SH-SY5Y (cell line): ENCODE results near the gene EIPR1.

ENCODE experiments used
- GATA2 ChIP-seq: IDR thresholded peaks from 2 replicates; pipeline ENCODE4 v1.6.1; 2011; ENCODE audit warnings: mild to moderate bottlenecking, low read depth, low read length
- GATA3 ChIP-seq: IDR thresholded peaks from 2 replicates; pipeline ENCODE4 v1.6.1; 2011; ENCODE audit warnings: low read depth, mild to moderate bottlenecking, low read length, moderate library complexity

GRCh38 chr2:3142961-3143571 lies 234.6 kb downstream of the EIPR1 start:
- TF ChIP-seq GATA3 = no peak
- TF ChIP-seq GATA2 = no peak
